Parathyroid adenoma (tissue), 2 donors: Measurements from ENCODE around the gene PARP6.

Experiments used
- H2AFZ ChIP-seq: fragments of 300-600 bp; sonication (generic); one replicate; pipeline ENCODE4 v1.7.0; 2017; ENCODE audit warnings: antibody characterized with exemption, mild to moderate bottlenecking
- H3K27ac ChIP-seq: fragments of 300-600 bp; sonication (generic); one replicate; pipeline ENCODE4 v1.7.0; 2017
- H3K27me3 ChIP-seq: fragments of 300-600 bp; sonication (generic); one replicate; pipeline ENCODE4 v1.7.0; 2017; ENCODE audit warnings: low read length; ENCODE audit not compliant: control insufficient read depth, insufficient read depth
- H3K36me3 ChIP-seq: fragments of 300-600 bp; sonication (generic); one replicate; pipeline ENCODE4 v1.7.0; 2017; ENCODE audit warnings: low read length; ENCODE audit not compliant: control insufficient read depth, insufficient read depth
- H3K4me1 ChIP-seq: fragments of 300-600 bp; sonication (generic); one replicate; pipeline ENCODE4 v1.7.0; 2017; ENCODE audit warnings: control low read depth
- H3K4me2 ChIP-seq: fragments of 300-600 bp; sonication (generic); one replicate; pipeline ENCODE4 v1.7.0; 2017; ENCODE audit warnings: low read length
- H3K4me3 ChIP-seq: fragments of 300-600 bp; sonication (generic); one replicate; pipeline ENCODE4 v1.7.0; 2017; ENCODE audit warnings: low read depth, low read length
- H3K79me2 ChIP-seq: fragments of 300-600 bp; sonication (generic); one replicate; pipeline ENCODE4 v1.7.0; 2017; ENCODE audit warnings: control low read depth
- H3K9ac ChIP-seq: fragments of 300-600 bp; sonication (generic); one replicate; pipeline ENCODE4 v1.7.0; 2017; ENCODE audit warnings: mild to moderate bottlenecking
- H3K9me3 ChIP-seq: fragments of 300-600 bp; sonication (generic); one replicate; pipeline ENCODE4 v1.7.0; 2017; ENCODE audit warnings: low read length; ENCODE audit not compliant: control insufficient read depth
- CTCF ChIP-seq: fragments of 300-600 bp; sonication (generic); IDR thresholded peaks from one replicate; pipeline ENCODE4 v1.7.0; 2017; ENCODE audit warnings: antibody characterized with exemption, mild to moderate bottlenecking
- donor health status: primary hyperparathyroidism.

PARP6 gene

GRCh38 chr15:72307026-72307425 is 34.7 kb upstream of the PARP6 start:
- Histone ChIP-seq H3K9me3 (no peaks in the 10 kb centered on the region), H3K4me1 (no peaks in the 10 kb centered on the region), H3K4me3 (no peak overlapping the region), H3K27ac (no peak overlapping the region), H3K36me3 (no peaks in the 10 kb centered on the region), H3K4me2 (no peak overlapping the region), H2AFZ (no peak overlapping the region), H3K9ac (no peak overlapping the region), H3K79me2 (no peaks in the 10 kb centered on the region), H3K27me3 (no peaks in the 10 kb centered on the region)
- TF ChIP-seq CTCF, result no peak

GRCh38 chr15:72306211-72306785 is 33.9 kb upstream of the PARP6 start:
- no peak overlapping the region for H3K27ac ChIP-seq
- no peaks in the 10 kb centered on the region for H3K9me3 ChIP-seq
- H3K79me2 ChIP-seq, result no peaks in the 10 kb centered on the region
- H3K4me2 ChIP-seq, result no peak overlapping the region
- TF ChIP-seq CTCF, result no peak
- no peaks in the 10 kb centered on the region for H3K27me3 ChIP-seq
- no peak overlapping the region for H2AFZ ChIP-seq
- no peaks in the 10 kb centered on the region for H3K4me1 ChIP-seq
- no peak overlapping the region for H3K9ac ChIP-seq
- H3K36me3 ChIP-seq, result no peaks in the 10 kb centered on the region
- no peak overlapping the region for H3K4me3 ChIP-seq

- Histone ChIP-seq H2AFZ (no peak overlapping the region), H3K4me3 (no peak overlapping the region), H3K79me2 (no peaks in the 10 kb centered on the region), H3K9me3 (no peaks in the 10 kb centered on the region), H3K4me1 (no peaks in the 10 kb centered on the region), H3K36me3 (no peaks in the 10 kb centered on the region), H3K27ac (no peak overlapping the region), H3K27me3 (no peaks in the 10 kb centered on the region), H3K9ac (no peak overlapping the region), H3K4me2 (no peak overlapping the region)
- TF ChIP-seq CTCF, result no peak
These were observed 32.2 kb upstream of the PARP6 start for GRCh38 chr15:72304596-72304995.

GRCh38 chr15:72302955-72303354 is 30.6 kb upstream of the PARP6 start:
- Histone ChIP-seq H2AFZ (no peak overlapping the region), H3K9ac (no peak overlapping the region), H3K4me3 (no peak overlapping the region), H3K4me1 (no peaks in the 10 kb centered on the region), H3K27me3 (no peaks in the 10 kb centered on the region), H3K4me2 (no peak overlapping the region), H3K27ac (no peak overlapping the region), H3K36me3 (no peaks in the 10 kb centered on the region), H3K9me3 (no peaks in the 10 kb centered on the region), H3K79me2 (no peaks in the 10 kb centered on the region)
- TF ChIP-seq CTCF, result no peak

- no peak overlapping the region for H3K4me2 ChIP-seq
These were observed 17.4 kb upstream of the PARP6 start for GRCh38 chr15:72289597-72290325.

More at GRCh38 chr15:72289597-72290325, 17.4 kb upstream of the PARP6 start:
- Histone ChIP-seq H3K9me3 (no peaks in the 10 kb centered on the region), H3K36me3 (no peaks in the 10 kb centered on the region), H2AFZ (no peak overlapping the region), H3K27ac (no peak overlapping the region), H3K4me3 (no peak overlapping the region), H3K79me2 (no peaks in the 10 kb centered on the region), H3K9ac (no peak overlapping the region), H3K4me1 (no peaks in the 10 kb centered on the region), H3K27me3 (no peaks in the 10 kb centered on the region)
- TF ChIP-seq CTCF, result no peak
